ENCODE measurements around the gene SMURF1. TPM values are rescaled to one million over a fixed set of nuclear protein-coding genes. Genes with fewer than 3 reads are reported as not detected.

The SMURF1 gene
- total and polyA plus RNA-seq, 2 of the 4 experiments (the other 2 are of a cell fraction), result 13.4 to 20.3 TPM

DNA sequence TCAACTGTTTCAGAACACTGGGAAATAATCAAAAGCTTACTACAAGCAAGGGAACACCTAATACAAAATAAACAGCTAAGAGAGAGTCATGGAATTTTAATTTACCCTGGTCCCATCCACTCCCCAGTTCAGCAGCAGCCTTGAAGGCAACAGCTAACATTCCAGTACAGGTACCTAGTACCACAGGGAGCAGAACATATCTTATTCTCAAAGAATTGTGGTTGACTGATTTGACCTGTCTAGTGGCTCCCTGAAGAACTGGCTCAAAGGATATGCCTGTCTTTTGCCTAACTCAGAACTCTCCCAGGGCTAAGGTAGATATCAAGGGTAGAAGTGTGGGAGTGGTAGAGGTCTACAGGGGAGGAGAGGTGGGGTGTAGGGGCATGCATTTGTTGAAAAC, 32.3 kb downstream of the SMURF1 start:
- peaks cover 26% of the 10 kb centered on the region for H3K9me1 ChIP-seq (ENCODE audit: insufficient read depth, low read length)
- no peak overlapping the region for H3K27ac ChIP-seq (ENCODE audit: insufficient read depth, low read length)
- TF ChIP-seq NFE2L2 (IDR thresholded peaks at IDR 0.05; ENCODE audit: low read depth, low read length) (no peak), CHD1 (IDR thresholded peaks at IDR 0.05; ENCODE audit: low read depth, low read length) (no peak), POLR2A (IDR thresholded peaks at IDR 0.05; ENCODE audit: low read depth, low read length) (no peak), FOS (IDR thresholded peaks at IDR 0.05; ENCODE audit: low read depth, low read length) (no peak), BHLHE40 (IDR thresholded peaks at IDR 0.05; ENCODE audit: low read depth, low read length) (no peak)
- TF ChIP-seq, protein P1, sequence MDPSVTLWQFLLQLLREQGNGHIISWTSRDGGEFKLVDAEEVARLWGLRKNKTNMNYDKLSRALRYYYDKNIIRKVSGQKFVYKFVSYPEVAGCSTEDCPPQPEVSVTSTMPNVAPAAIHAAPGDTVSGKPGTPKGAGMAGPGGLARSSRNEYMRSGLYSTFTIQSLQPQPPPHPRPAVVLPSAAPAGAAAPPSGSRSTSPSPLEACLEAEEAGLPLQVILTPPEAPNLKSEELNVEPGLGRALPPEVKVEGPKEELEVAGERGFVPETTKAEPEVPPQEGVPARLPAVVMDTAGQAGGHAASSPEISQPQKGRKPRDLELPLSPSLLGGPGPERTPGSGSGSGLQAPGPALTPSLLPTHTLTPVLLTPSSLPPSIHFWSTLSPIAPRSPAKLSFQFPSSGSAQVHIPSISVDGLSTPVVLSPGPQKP (IDR thresholded peaks at IDR 0.05; ENCODE audit: borderline replicate concordance, low read depth, low read length), result no peak
- TF ChIP-seq, protein P2, sequence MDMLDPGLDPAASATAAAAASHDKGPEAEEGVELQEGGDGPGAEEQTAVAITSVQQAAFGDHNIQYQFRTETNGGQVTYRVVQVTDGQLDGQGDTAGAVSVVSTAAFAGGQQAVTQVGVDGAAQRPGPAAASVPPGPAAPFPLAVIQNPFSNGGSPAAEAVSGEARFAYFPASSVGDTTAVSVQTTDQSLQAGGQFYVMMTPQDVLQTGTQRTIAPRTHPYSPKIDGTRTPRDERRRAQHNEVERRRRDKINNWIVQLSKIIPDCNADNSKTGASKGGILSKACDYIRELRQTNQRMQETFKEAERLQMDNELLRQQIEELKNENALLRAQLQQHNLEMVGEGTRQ (IDR thresholded peaks at IDR 0.05; ENCODE audit: low read depth, low read length), result no peak
- TF ChIP-seq, protein P3, sequence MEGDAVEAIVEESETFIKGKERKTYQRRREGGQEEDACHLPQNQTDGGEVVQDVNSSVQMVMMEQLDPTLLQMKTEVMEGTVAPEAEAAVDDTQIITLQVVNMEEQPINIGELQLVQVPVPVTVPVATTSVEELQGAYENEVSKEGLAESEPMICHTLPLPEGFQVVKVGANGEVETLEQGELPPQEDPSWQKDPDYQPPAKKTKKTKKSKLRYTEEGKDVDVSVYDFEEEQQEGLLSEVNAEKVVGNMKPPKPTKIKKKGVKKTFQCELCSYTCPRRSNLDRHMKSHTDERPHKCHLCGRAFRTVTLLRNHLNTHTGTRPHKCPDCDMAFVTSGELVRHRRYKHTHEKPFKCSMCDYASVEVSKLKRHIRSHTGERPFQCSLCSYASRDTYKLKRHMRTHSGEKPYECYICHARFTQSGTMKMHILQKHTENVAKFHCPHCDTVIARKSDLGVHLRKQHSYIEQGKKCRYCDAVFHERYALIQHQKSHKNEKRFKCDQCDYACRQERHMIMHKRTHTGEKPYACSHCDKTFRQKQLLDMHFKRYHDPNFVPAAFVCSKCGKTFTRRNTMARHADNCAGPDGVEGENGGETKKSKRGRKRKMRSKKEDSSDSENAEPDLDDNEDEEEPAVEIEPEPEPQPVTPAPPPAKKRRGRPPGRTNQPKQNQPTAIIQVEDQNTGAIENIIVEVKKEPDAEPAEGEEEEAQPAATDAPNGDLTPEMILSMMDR (conservative IDR thresholded peaks at IDR 0.05; ENCODE audit: low read depth, low read length), result no peak
- H3K36me3 ChIP-seq (ENCODE audit: control insufficient read depth, insufficient read depth, low read length), result peaks cover 2% of the 10 kb centered on the region; the same call in 1 of the 2 replicates
- H3K18ac ChIP-seq (ENCODE audit: low read depth, low read length), result peak overlapping the region; percentile 3
- no peak overlapping the region for H2BK5ac ChIP-seq (ENCODE audit: low read depth, low read length, poor library complexity, severe bottlenecking)
- no peak overlapping the region for H4K8ac ChIP-seq (ENCODE audit: low read depth in 2 of 2, low read length in 2 of 2)
- no peak for ATAC-seq (ENCODE audit: low read depth)
- no peak overlapping the region for H2BK15ac ChIP-seq (ENCODE audit: low read depth, low read length)
- H3K79me1 ChIP-seq (ENCODE audit: low read depth in 1 of 2, low read length in 2 of 2), result peaks cover 21 to 56% of the 10 kb centered on the region in 2 experiments
- H4K20me1 ChIP-seq (ENCODE audit: insufficient read depth, low read length), result peaks cover 50% of the 10 kb centered on the region
- H3K4me2 ChIP-seq (ENCODE audit: low read depth, low read length), result no peak overlapping the region
- H2BK20ac ChIP-seq (ENCODE audit: low read depth, low read length), result peak overlapping the region; percentile 8; the same call in 1 of the 2 replicates
- CTCF ChIA-PET, result interaction anchor here (0.9 kb wide), 1 partner anchor 9 kb away, joined by 3 read pairs; no protein-coding TSS in a partner anchor
- no peak overlapping the region for H2BK120ac ChIP-seq (ENCODE audit: low read depth, low read length)
- no peak overlapping the region for H2AFZ ChIP-seq (replicated peaks; ENCODE audit: low read length, poor library complexity)
- no TSS peak for BruUV-seq (replicated peaks)
- no peaks in the 10 kb centered on the region for H3K9me3 ChIP-seq (ENCODE audit: control insufficient read depth, insufficient read depth, low read length)
- no peak overlapping the region for H2AK5ac ChIP-seq (ENCODE audit: low read depth, low read length)
- DNase-seq, result no peak
- no peak overlapping the region for H3K23ac ChIP-seq (ENCODE audit: low read depth, low read length)
- in situ Hi-C loops (cut with MboI; ENCODE audit: low sequenced_read_pairs), result no loop called here
- no peak overlapping the region for H4K5ac ChIP-seq (ENCODE audit: low read depth, low read length)
- H4K91ac ChIP-seq (ENCODE audit: insufficient read depth, low read depth, low read length), result 0 out of 2 replicates have a peak overlapping the region, but pooled peaks have one; percentile 4
- peaks cover 27% of the 10 kb centered on the region for H3K4me1 ChIP-seq (ENCODE audit: control insufficient read depth, insufficient read depth, low read length)
- no peaks in the 10 kb centered on the region for H3K27me3 ChIP-seq (ENCODE audit: control insufficient read depth, insufficient read depth, low read length)
- no peak overlapping the region for H2AK9ac ChIP-seq (replicated peaks; ENCODE audit: low read depth, low read length, poor library complexity)
- 0 out of 2 replicates have a peak overlapping the region, but pooled peaks have one; percentile 50 for H3K4ac ChIP-seq (ENCODE audit: low read depth, low read length)
- POLR2A ChIA-PET (ENCODE audit: unreplicated experiment), result no interaction called here
- dilution Hi-C loops (cut with HindIII; ENCODE audit: low sequenced_read_pairs, unreplicated experiment), result no loop called here
- intact Hi-C loops (cut with micrococcal nuclease), result no loop called here
- no peak overlapping the region for H3K56ac ChIP-seq (ENCODE audit: extremely low read depth, insufficient read depth, low read length)
- no peak overlapping the region for H3K4me3 ChIP-seq (ENCODE audit: insufficient read depth, low read depth, low read length)
- H3K9ac ChIP-seq (ENCODE audit: low read depth, low read length), result no peak overlapping the region
- no peak overlapping the region for H3K14ac ChIP-seq (replicated peaks; ENCODE audit: low read depth, low read length)
